HEK293T (cell line): ENCODE results near the gene STEAP1B.

Source experiments
- CTCF ChIA-PET: fragments of 350-600 bp; formaldehyde crosslinking; extraction: SDS; loops from one replicate; lab custom pipeline; 2021; ENCODE audit warnings: antibody characterized with exemption, inconsistent platforms; lab: Yijun Ruan, JAX
- POLR2A ChIA-PET: fragments of 350-600 bp; formaldehyde crosslinking; extraction: SDS; loops from one replicate; lab custom pipeline; 2020; ENCODE audit warnings: antibody characterized with exemption, inconsistent platforms; lab: Yijun Ruan, JAX
- DNase-seq: peaks from one replicate; pipeline ENCODE4 v3.0.0; 2012; ENCODE audit warnings: mixed read lengths; ENCODE audit errors: extremely low spot score
- ARNT ChIP-seq: fragments of 450-650 bp; IDR thresholded peaks from 2 replicates; pipeline ENCODE4 v1.6.1; 2017; ENCODE audit warnings: mild to moderate bottlenecking
- BHLHE40 ChIP-seq: fragments of 450-650 bp; IDR thresholded peaks from 2 replicates; pipeline ENCODE4 v1.6.1; 2016; ENCODE audit warnings: mild to moderate bottlenecking, moderate library complexity, borderline replicate concordance
- CTBP1 ChIP-seq: fragments of 450-650 bp; IDR thresholded peaks from 2 replicates; pipeline ENCODE4 v1.6.1; 2016; ENCODE audit warnings: borderline replicate concordance
- ELF4 ChIP-seq: fragments of 450-650 bp; IDR thresholded peaks from 2 replicates; pipeline ENCODE4 v1.6.1; 2017; ENCODE audit warnings: antibody characterized with exemption
- FOXA1 ChIP-seq: fragments of 450-650 bp; IDR thresholded peaks from 2 replicates; pipeline ENCODE4 v1.6.1; 2016; ENCODE audit warnings: mild to moderate bottlenecking
- FOXK2 ChIP-seq: fragments of 450-650 bp; IDR thresholded peaks from 2 replicates; pipeline ENCODE4 v1.6.1; 2016; ENCODE audit warnings: mild to moderate bottlenecking
- FOXM1 ChIP-seq: fragments of 450-650 bp; IDR thresholded peaks from 2 replicates; pipeline ENCODE4 v1.6.1; 2017; ENCODE audit warnings: mild to moderate bottlenecking, borderline replicate concordance
- HDGF ChIP-seq: fragments of 450-650 bp; IDR thresholded peaks from 2 replicates; pipeline ENCODE4 v1.6.1; 2017; ENCODE audit warnings: antibody characterized with exemption, borderline replicate concordance
- L3MBTL2 ChIP-seq: fragments of 450-650 bp; conservative IDR thresholded peaks from 2 replicates; pipeline ENCODE4 v1.6.1; 2016; ENCODE audit warnings: mild to moderate bottlenecking
- NFRKB ChIP-seq: fragments of 450-650 bp; IDR thresholded peaks from 2 replicates; pipeline ENCODE4 v1.6.1; 2016; ENCODE audit warnings: mild to moderate bottlenecking, moderate library complexity
- SP1 ChIP-seq: fragments of 450-650 bp; IDR thresholded peaks from 2 replicates; pipeline ENCODE4 v1.6.1; 2017
- SUZ12 ChIP-seq: fragments of 450-650 bp; IDR thresholded peaks from 2 replicates; pipeline ENCODE4 v1.6.1; 2016; ENCODE audit warnings: mild to moderate bottlenecking
- TARDBP ChIP-seq: fragments of 450-650 bp; IDR thresholded peaks from 2 replicates; pipeline ENCODE4 v1.6.1; 2016
- ZNF384 ChIP-seq: fragments of 450-650 bp; IDR thresholded peaks from 2 replicates; pipeline ENCODE4 v1.6.1; 2016
- TF ChIP-seq, protein P1 (sequence below): fragments of 450-650 bp; IDR thresholded peaks from 2 replicates; pipeline ENCODE4 v1.6.1; 2016

Gene STEAP1B

DNA sequence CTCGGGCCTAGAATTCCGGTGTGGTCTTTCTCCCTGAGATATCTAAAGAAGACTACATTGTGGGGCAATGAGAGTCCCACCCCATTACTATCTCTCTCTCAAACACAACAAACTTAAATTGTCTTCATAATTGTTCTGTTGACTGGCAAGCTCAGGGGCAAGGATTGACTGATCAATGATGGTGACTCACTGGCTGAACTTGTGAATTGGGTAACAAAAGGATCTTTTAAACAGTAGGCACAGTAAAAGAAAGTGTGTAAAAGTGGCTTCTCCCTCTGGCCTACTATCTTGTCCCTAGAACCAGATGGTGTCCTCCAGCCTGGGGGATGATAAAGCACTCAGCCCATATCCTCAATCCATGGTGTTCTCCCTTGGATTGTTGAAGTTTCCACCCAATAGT is 80.0 kb downstream of the STEAP1B start:
- POLR2A ChIA-PET: no interaction called here
- DNase-seq: no peak
- CTCF ChIA-PET: no interaction called here
- TF ChIP-seq SUZ12: no peak
- TF ChIP-seq BHLHE40: no peak
- TF ChIP-seq ELF4: no peak
- no peak for TF ChIP-seq NFRKB
- no peak for TF ChIP-seq FOXM1

DNA sequence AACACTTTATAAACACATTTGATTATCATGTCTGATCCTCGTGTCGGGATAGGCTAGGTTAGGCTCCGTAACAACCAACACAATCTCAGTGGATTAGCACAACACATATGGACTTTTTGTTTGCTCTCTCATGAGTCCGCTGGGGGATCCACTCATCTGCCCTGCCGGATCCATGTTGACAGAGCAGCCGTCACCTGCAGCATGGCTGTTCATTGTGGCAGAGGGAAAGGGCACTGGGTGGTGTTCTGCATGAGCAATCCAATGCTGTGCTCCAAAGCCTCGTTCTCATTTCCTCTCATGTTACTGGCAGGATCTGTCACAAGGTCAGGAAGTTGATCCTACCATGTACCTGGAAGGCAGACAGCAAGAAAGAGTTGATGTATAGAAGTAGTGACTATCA is 80.5 kb downstream of the STEAP1B start:
- DNase-seq: no peak
- CTCF ChIA-PET: no interaction called here
- no peak for TF ChIP-seq L3MBTL2
- no peak for TF ChIP-seq FOXM1
- TF ChIP-seq NFRKB: no peak
- POLR2A ChIA-PET: no interaction called here

DNA sequence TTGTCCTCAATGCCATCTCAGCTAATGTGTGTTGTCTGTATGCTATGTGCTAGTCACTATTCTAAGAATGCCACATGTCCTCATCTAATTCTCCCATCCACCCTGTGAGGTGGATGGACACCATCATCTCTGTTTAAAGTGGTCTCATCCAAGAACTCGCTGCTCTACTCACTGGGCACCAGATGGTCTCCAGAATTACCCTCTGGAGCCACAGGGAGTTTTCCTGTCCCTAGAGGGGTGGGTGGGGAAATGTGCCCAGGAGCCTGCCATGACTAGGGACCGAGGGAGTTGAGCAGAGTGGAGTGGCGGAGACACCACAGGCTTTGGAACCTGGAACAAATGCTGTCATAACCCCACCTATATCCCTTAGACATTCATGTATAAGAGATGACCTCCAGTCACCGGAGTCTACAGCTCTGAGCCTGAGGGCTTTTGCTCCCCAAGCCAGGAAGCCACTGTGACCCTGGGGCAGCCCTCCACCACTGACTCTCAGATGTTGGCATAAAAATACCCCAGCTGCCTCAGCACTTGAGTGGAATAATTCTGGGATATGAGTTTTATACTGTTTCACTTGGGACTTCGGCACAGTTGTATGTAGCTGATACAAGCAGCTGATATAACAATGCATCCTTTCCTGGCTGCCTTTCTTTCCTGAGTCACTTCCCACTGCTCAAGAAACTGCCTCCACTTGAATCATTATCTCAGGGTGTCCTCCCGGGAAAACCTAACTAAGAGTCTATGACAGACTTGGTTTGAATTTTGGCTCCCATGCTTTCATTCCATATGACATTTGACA is 81.5 kb downstream of the STEAP1B start:
- TF ChIP-seq TARDBP (no peak), SP1 (no peak), NFRKB (no peak), FOXA1 (no peak), HDGF (no peak), ELF4 (no peak), ARNT (no peak), FOXM1 (no peak), BHLHE40 (no peak)
- TF ChIP-seq, protein P1, sequence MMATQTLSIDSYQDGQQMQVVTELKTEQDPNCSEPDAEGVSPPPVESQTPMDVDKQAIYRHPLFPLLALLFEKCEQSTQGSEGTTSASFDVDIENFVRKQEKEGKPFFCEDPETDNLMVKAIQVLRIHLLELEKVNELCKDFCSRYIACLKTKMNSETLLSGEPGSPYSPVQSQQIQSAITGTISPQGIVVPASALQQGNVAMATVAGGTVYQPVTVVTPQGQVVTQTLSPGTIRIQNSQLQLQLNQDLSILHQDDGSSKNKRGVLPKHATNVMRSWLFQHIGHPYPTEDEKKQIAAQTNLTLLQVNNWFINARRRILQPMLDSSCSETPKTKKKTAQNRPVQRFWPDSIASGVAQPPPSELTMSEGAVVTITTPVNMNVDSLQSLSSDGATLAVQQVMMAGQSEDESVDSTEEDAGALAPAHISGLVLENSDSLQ: no peak
- POLR2A ChIA-PET: no interaction called here
- CTCF ChIA-PET: no interaction called here
- no peak for DNase-seq

DNA sequence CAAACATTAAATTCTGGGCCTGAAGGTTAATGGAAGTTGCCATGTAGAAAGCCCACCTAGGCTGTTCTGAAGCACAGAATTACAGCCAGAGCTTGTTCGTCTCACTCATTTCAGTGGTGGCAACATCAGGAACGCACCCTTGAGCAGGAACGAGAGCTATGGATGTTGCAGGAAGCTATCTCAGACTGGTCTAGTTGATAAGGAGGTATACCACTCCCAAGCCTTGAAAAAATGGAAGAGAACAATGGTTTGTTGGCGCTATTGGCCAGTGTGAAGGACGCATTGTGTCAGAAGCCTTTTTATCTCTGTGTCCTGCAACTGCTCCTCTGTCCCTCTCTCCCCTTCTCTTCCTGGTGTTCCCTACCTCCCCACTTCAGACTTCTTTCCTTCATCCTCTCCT is 82.1 kb downstream of the STEAP1B start:
- no peak for DNase-seq
- POLR2A ChIA-PET: no interaction called here
- TF ChIP-seq TARDBP: no peak
- CTCF ChIA-PET: no interaction called here

DNA sequence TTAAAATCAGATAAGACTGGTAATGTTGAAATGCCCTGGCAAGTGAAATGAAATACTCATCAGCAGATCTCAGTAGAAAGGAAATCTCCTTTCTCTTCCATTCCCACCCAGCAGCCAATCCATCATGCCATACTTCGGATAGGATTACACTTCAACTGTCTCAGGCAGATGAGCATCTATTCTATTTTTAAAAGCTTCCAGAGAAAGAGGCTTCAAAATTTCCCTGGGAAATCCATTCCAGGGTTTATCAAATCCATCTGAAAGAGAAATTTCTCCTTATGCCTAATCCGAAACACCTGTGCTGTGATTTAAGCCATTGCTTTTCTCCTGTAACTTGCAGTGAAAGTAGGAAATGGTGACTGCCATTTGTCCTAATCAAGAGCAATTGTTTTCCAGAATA is 82.6 kb downstream of the STEAP1B start:
- TF ChIP-seq SUZ12 (no peak), ARNT (no peak), HDGF (no peak), ZNF384 (no peak), SP1 (no peak), FOXM1 (no peak), CTBP1 (no peak), ELF4 (no peak)
- TF ChIP-seq, protein P1: no peak
- no peak for DNase-seq
- ChIA-PET CTCF (no interaction called here), POLR2A (no interaction called here)

DNA sequence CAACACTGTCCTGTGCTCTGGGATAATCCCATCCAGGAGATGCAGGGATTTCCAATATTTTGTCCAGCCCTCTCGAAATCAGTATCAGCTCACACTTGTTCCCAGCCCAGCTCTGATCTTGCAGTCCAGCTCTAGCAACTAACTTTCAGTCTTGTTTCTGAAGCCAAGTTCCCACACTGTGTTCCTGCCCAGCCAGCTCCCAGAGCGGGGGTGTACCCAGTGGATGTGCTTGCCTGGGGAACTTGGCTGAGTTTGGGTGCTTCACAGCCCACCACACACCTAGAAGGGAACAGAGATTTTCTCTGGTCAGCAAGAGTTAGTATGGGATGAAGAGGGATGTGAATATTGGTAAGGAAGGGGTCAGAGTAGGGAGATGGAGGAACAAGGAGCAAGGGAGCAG is 85.6 kb downstream of the STEAP1B start:
- DNase-seq: no peak
- ChIA-PET POLR2A (no interaction called here), CTCF (no interaction called here)
- TF ChIP-seq TARDBP (no peak), ELF4 (no peak), CTBP1 (no peak), SP1 (no peak), NFRKB (no peak), L3MBTL2 (no peak), BHLHE40 (no peak), FOXA1 (no peak)

DNA sequence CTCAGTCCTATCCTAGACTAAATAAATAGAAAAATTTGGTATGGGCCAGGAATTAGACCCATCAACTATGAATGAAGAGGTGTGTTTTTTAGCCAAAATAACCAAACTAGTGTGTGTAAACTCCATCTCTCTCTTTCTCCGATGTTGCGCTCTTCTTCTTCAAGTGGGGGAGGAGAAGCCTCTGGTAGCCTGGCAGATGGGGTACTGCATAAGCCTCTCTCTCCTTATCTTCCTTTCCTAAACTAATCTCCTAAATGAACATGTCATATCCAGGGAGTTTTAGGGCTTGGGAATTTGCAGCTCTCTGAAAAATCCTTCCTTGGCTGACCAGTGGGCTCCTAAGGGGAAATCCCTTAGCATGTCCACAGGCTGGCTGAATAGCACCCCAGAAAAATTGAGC is 86.8 kb downstream of the STEAP1B start:
- DNase-seq: no peak
- CTCF ChIA-PET: no interaction called here
- TF ChIP-seq SP1 (no peak), FOXM1 (no peak), TARDBP (no peak), CTBP1 (no peak), ZNF384 (no peak), NFRKB (no peak), ARNT (no peak), FOXK2 (no peak), L3MBTL2 (no peak), SUZ12 (no peak), FOXA1 (no peak), ELF4 (no peak)
- POLR2A ChIA-PET: no interaction called here

DNA sequence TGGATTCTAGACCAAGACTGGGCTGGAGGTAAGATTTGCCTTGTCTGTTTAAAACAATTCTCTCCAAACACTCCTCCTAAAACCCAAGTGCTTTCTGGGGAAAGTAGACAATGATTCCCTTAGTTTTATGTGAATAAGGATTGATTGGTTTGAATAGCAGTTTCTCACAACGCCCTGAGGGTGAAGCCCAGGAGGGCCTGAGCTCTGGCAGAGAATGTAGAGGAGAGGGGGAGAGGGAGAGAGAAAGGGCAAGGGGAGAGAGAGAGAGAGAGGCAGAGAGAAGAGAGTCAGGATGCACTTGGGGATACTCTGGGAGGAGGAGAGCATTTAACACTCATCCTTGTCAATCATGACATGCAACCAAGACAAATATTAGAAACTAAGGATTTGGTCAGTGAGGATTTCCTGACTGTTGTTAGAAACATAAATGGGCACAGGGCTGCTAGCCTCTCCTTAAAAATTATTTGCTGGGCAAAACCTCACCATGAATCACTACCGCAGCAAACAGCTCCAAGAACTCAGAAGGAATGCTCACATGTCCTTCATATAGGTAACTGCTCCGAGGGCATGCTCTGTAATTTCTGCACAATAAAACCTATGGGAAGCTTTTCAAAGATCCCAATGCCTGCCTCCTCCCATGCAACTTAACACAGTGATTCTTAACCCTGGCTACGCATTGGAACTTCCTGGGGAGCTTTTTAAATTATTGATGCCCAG is 87.9 kb downstream of the STEAP1B start:
- DNase-seq: no peak

More for the DNA sequence above, 87.9 kb downstream of the STEAP1B start:
- POLR2A ChIA-PET: no interaction called here
- CTCF ChIA-PET: interaction anchor here (1.2 kb wide), 1 partner anchor 40 kb away, joined by 3 read pairs; no protein-coding TSS in a partner anchor
- TF ChIP-seq FOXK2: no peak
